ENCODE data around the gene ARHGAP8. TPM values are rescaled to one million over a fixed set of nuclear protein-coding genes. Genes with fewer than 3 reads are reported as not detected.
"Not testable (repeated sequence)": the region's sequence is repeated elsewhere in the genome, so short reads cannot be mapped to it uniquely, and the experiment has no call there.

Gene ARHGAP8
- total RNA-seq, 1 donor from 2014 or later, result 0.19 TPM

DNA sequence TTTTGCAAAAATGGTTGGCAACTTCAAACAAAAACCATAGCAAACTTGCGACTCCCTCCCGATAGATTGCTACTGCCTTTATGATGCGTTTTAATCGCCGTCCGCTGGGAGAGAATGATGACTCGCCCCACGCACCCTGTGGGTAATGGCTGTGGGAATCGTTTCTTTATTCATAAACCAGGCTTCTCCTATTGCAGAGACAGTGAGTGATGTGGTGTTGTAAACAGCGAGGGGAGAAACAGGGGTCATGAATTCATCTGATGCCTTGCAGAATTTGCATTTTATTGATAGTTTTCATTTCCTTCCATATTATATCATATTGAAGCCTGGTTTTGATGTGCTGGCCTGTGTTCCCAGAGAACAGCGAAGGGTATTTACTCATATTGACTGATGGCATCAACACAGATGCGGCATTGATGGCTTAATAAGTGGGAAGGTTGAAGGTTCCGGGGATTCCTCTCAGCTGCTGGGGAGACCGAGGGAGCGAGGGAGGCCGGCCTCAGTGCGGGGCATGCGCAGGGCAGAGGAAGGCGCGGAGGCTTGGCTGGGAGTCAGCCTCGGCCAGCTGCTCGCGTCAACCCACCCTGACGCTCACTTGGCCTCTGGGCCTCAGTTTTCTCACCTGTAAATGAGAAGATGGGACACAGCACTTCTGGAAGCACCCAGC, 41.3 kb downstream of the ARHGAP8 start:
- no peak for DNase-seq (ENCODE audit: low spot score)
- intact Hi-C loops (cut with DNase I), result no loop called here

DNA sequence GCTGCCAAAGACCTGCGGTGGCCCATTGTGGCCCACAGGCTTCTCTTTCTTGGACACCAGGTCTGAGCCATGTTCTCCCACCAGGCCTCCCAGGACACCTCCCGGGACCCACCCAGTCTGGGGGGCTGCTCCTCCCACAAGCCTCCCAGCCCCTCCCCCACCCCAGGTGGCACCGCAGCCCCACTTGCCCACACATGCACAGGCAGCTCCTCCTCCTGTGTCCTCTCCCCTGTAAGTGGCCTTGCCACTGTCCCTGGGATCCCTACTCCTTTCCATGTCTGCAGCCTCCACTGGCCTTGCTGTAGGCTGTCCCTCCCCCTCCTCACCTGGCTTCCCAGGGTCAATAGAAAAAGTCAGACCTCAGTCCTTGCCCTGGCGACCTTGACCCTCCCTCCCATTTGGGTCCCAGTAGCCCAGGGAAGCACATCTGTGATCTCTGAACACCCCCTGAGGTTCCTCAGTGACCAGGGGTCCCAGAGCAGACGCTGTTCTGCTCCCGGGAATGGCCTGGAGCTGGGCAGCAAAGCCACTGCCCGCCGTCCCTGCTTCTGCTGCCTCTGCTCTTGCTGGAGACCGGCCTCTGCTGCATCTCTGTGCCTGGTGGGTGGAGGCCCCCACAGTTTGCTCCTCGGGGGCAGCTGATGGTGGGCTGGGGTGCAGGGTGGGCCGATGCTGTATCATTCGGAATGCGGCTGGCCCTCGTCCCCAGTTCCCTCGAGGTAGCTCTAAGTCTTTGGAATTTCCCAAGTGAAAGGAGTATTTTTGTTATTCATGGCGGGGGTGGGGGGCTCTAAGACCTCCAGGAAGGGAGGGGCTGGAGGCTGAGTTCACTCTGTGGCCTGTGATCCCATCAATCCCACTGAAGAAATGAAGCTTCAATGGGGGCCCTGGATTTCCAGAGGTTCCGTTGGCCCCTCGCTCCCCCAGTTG, 43.6 kb downstream of the ARHGAP8 start:
- intact Hi-C loops (cut with DNase I), result no loop called here
- no peak for DNase-seq (ENCODE audit: low spot score)

- intact Hi-C loops (cut with DNase I), result no loop called here
- no peak for DNase-seq (ENCODE audit: low spot score)
These were observed 44.9 kb downstream of the ARHGAP8 start for GRCh38 chr22:44797181-44797725.

DNA sequence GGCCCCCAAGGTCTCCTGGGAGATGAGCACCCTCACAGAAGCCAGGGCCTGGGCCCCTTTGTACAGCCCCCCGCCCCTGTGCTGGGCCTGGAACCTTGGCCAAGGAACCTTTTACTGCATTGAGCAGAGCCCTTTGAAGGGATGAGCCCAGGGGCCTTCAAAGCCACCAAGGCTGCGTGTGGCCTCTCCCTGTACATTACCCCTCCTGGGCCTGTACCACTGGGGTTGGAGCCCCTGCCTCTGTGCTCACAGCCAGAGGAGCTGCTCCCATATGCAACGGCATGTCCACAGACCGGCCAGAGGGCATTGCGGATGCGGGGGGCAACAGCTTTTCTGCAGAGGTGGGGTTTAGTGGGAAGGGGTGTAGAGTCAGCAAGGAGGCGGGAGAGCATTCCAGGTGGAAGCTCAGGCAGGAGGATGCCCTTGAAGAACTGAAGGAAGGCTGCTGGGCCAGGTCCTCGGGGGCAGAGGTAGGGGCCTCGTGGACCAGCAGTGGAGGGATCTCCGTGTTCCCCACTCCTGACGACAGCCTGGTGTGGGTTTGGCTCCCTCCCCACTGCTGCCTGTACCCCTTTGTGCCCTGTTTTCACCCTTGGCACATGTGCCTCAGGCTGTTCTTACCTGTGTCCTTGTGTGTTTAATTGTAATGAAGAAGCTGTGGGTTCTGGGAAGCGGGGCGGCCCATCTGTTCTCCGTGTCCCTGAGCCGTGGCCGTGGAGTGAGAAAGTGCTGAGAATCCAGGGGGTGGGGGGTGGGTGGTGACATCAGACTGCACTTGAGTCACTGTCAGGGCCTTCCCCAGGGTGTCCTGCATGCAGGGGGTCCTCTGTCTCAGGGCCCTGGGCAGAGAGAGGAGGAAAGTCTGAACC, 46.9 kb downstream of the ARHGAP8 start:
- intact Hi-C loops (cut with DNase I), result no loop called here
- DNase-seq (ENCODE audit: low spot score), result no peak

- DNase-seq (ENCODE audit: low spot score); intact Hi-C loops (cut with DNase I): not testable (repeated sequence)
These were observed 47.7 kb downstream of the ARHGAP8 start for GRCh38 chr22:44799946-44800634.

DNA sequence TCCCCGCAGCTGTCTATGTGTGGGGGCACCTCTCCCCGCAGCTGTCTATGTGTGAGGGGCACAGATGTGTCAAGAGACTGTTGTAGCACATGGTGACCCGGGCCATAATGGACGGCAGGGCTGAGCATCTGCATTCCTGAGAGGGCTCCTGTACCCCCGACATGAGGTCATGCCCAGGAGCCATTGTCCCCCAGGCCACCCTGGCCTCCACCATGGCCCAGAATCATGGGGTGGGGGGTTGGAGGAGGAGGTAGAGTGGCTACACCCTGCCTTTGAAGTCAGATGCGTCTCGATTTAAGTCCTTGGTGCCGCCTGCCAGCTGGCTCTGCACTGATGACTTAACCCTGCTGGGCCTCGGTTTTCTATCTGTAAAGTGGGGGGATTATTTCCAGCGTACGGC, 49.1 kb downstream of the ARHGAP8 start:
- intact Hi-C loops (cut with DNase I), result no loop called here
- no peak for DNase-seq (ENCODE audit: low spot score)

- intact Hi-C loops (cut with DNase I), result no loop called here
- DNase-seq (ENCODE audit: low spot score), result no peak
These were observed 49.8 kb downstream of the ARHGAP8 start for GRCh38 chr22:44802071-44802700.

DNA sequence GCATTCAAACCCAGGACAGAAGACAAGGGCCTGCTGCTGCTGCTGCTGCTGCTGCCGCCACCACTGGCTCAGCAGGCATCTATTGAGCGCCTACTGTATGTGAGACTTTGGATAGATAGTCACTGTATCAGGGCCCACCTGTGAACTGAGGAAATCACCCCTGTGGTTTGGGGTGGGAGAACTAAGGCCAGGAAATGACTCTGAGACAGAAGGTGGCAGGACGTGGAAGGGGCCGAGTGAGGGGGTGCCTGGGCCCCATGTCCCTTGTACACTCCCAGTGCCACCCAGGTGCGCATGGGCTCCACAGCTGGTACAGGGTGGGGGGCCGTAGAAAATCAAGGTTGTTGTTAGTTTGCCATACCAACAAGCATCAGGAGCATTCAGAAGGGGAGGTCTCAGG, 50.6 kb downstream of the ARHGAP8 start:
- no peak for DNase-seq (ENCODE audit: low spot score)
- intact Hi-C loops (cut with DNase I), result no loop called here

GRCh38 chr22:44804327-44804726, 52.0 kb downstream of the ARHGAP8 start:
- DNase-seq (ENCODE audit: low spot score), result no peak
- intact Hi-C loops (cut with DNase I), result no loop called here

DNA sequence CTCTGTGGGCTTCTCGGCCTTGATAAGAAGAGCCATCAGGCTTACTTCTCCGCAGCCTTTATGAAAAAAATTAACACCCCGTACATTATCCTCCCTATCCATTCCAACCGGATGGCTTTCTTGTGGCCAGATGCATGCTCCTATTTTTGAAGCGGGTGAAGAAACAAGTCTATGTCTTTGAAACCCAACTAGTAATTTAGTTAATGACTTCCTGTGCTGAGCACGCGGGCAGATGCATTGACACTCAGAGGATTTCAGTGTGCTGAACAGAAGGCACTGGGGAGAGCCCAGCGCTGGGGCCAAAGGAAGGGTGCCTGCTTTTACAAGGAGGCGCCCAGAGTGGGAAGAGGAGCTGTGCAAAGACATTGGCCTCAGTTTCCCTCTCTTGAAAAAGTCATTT, 53.3 kb downstream of the ARHGAP8 start:
- intact Hi-C loops (cut with DNase I), result no loop called here
- no peak for DNase-seq (ENCODE audit: low spot score)

GRCh38 chr22:44807232-44807631, 54.9 kb downstream of the ARHGAP8 start:
- DNase-seq (ENCODE audit: low spot score), result no peak
- intact Hi-C loops (cut with DNase I), result no loop called here

DNA sequence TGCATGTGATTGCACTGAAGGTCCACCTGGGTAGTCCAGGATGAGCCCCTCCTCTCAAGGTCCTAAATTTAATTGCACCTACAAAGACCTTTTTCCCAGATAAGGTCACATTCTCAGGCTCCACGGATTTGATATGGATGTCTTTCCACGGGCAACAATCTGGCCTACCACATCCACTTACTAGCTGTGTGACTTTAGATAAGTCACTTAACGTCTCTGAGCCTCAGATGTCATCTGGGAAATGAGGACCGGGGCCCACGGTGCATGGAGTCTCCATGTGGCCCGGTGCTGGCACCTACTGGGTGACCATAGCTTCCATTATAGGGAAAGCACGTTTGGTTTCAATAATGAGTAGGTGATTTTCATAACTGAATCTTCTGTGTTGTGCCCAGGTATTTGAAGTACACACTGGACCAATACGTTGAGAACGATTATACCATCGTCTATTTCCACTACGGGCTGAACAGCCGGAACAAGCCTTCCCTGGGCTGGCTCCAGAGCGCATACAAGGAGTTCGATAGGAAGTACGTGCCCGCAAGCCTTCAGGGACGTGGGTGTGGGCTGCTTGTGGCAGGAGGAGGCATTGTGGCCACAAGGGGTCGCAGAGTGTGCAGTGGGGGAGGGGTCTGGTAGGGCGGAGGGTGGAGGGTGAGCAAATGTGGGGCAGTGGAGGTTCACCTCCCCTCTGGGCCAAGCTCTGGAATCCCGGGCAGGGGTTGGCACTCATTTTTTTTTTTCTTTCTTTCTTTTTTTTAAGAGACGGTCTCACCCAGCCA, 55.7 kb downstream of the ARHGAP8 start:
- no peak for DNase-seq (ENCODE audit: low spot score)
- intact Hi-C loops (cut with DNase I), result no loop called here

DNA sequence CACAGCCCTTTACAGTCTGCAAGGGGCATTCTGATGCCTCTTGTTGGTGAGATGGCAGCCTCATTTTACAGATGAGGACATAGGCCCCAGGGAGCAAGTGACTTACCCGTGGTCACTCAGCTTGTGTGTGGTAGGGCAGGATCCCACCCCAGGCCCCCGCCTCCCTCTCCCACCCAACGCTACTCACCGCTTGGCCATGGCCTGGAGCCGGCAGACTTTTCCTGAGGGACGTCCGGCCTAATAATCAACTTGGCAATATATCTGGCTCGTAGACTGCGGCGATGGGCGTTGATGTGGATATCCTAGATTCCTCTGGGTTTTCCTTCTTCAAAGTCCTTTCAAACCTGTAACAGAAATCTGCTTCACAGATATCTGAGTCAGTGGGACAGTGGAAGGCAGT, 57.1 kb downstream of the ARHGAP8 start:
- no peak for DNase-seq (ENCODE audit: low spot score)
- intact Hi-C loops (cut with DNase I), result no loop called here

DNA sequence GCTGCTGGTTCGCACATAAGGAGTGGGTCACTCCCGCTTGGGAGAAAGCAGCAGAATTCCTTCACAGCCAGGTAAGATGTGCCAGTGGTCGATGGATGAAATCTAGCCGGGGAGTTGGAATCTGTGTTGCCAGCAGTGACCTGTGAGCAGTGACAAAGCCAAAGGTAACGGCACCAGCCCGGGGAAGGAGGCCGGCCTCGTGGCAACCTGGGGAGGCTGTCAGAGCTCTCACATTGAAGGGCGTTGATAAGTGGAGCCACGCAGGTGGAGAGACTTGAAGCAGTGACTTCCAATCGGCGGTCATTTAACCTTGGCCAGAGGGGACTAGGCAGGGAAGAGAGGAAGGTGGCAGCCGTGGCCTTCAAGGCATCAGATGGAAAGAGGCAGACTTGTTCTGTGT, 58.8 kb downstream of the ARHGAP8 start:
- DNase-seq (ENCODE audit: low spot score), result no peak
- intact Hi-C loops (cut with DNase I), result no loop called here

- intact Hi-C loops (cut with DNase I), result no loop called here
- DNase-seq (ENCODE audit: low spot score), result no peak
These were observed 61.0 kb downstream of the ARHGAP8 start for GRCh38 chr22:44813416-44813815.

- DNase-seq (ENCODE audit: low spot score), result no peak
These were observed 62.1 kb downstream of the ARHGAP8 start for GRCh38 chr22:44814266-44815098.

More at GRCh38 chr22:44814266-44815098, 62.1 kb downstream of the ARHGAP8 start:
- intact Hi-C loops (cut with DNase I), result loop anchor here (5.0 kb wide), 1 partner anchor 278 kb away; no protein-coding TSS in a partner anchor
